GM12873 (cell line): Measurements from ENCODE around the gene PEX16.

Experiments used
- CTCF ChIP-seq: IDR thresholded peaks from 2 replicates; pipeline ENCODE4 v1.5.1; 2012; ENCODE audit warnings: low read depth, mild to moderate bottlenecking, moderate library complexity, low read length, control low read depth; ENCODE audit not compliant: insufficient read depth; ENCODE audit errors: missing control alignments

Gene PEX16

GRCh38 chr11:45930031-45930794 lies 12.5 kb upstream of the PEX16 start:
- TF ChIP-seq CTCF = no peak

- no peak for TF ChIP-seq CTCF
Observed at GRCh38 chr11:45929486-45930030, 11.9 kb upstream of the PEX16 start.

DNA sequence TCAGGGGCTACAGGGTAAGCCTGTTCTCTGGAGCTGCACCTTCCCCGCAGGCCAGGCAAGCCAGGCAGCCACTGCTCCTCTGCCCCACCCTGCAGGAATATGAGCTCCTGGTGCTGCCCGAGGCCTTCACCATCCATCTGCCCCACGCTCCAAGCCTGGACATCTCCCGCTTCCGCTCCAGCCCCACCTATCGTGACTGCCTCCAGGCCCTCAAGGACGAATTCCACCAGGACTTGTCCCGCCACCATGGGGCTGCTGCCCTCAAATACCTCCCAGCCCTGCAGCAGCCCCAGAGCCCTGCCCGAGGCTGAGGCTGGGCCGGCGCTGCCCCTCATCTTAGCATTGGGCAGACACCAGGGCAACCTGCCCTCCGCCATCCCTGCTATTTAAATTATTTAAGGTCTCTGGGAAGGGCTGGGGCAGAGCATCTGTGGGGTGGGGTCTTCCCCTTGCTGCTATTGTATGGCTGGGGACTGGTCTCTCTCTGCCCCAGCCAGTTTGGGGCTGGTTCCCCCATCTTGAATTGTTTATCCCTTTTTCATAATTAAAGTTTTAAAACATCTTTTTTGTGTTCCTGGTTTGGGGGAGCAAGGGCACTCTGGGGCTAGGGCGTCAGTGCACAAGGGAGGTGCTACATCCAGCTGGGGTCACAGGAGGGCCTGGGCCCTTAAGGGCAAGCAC lies 11.0 kb upstream of the PEX16 start:
- no peak for TF ChIP-seq CTCF

DNA sequence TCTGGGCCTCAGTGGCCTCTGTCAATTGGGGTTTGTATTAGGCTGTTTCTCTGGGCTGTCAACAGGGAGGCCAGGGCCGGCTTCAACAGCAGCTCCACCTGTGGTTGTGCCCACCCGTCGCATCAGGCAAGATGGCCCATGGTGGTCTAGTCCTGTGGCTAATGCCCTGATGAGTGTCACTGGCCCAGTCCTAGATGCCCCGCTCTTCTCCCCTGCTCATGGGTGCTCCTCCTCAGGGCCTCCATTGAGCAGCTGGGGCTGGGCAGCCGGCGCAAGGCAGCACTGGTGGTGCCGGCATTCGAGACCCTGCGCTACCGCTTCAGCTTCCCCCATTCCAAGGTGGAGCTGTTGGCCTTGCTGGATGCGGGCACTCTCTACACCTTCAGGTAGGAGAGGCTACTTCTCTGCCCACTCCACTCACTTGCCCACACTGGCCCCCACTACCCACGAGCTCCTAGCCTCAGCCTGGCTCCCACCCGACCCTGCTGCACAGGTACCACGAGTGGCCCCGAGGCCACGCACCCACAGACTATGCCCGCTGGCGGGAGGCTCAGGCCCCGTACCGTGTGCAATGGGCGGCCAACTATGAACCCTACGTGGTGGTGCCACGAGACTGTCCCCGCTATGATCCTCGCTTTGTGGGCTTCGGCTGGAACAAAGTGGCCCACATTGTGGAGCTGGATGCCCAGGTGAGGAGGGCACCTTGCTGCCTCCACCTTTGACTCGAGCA lies 10.2 kb upstream of the PEX16 start:
- no peak for TF ChIP-seq CTCF

DNA sequence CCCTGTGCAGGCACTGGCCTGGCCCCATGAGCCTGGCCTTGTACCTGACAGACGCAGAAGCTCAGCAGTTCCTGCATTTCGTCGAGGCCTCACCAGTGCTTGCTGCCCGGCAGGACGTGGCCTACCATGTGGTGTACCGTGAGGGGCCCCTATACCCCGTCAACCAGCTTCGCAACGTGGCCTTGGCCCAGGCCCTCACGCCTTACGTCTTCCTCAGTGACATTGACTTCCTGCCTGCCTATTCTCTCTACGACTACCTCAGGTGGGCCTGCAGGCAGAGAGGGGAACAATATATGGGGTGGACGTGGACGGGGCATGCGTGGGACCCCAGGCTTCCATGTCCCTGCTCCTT lies 9.6 kb upstream of the PEX16 start:
- no peak for TF ChIP-seq CTCF

DNA sequence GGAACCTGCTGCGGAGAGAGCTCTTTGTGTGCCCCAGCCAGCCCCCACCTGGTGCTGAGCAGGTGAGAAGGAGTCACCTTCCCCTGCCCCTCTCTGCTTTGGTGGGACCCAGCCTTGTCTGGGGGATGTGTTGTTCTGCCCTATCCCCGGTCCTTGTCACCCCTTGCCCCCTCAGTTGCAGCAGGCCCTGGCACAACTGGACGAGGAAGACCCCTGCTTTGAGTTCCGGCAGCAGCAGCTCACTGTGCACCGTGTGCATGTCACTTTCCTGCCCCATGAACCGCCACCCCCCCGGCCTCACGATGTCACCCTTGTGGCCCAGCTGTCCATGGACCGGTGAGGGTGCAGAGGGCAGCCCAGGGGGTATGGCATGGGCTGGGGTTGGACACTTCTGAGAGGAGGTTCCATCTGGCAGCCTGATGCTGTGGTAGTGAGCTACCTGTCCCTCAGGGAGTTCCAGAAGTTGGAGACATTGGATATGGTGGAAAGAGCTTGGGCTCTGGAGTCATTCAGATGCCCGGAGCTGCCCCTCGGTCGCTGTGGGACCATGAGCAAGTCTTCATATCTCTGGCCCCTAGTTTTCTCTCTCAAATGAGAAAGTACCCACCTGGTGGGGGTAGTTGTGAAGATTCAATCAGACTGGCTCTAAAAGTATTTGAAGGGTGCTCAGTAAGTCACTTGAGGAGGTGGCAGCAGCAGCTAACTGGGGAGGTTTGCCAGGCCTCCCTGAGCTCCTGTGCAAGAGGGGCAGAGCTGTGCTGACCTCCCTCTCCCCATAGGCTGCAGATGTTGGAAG lies 9.1 kb upstream of the PEX16 start:
- no peak for TF ChIP-seq CTCF

DNA sequence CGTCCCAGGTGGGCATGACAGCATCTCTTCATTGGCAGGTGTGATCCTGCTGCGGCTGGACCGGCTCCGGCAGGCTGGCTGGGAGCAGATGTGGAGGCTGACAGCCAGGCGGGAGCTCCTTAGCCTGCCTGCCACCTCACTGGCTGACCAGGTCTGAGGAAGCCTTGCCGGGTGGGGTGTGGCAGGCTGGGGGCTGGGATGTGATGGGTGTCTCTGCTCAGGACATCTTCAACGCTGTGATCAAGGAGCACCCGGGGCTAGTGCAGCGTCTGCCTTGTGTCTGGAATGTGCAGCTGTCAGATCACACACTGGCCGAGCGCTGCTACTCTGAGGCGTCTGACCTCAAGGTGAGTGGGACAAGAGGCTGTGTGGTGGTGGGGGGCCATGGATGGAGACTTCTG lies 8.3 kb upstream of the PEX16 start:
- no peak for TF ChIP-seq CTCF
